ENCODE measurements around the gene STPG4.
"Not testable (repeated sequence)": the region's sequence is repeated elsewhere in the genome, so short reads cannot be mapped to it uniquely, and the experiment has no call there.

STPG4 gene

GRCh38 chr2:47099712-47100111, 55.4 kb downstream of the STPG4 start:
- not testable (repeated sequence) for H3K4me1 ChIP-seq (ENCODE audit: control insufficient read depth, insufficient read depth, low read length); H3K36me3 ChIP-seq (ENCODE audit: control insufficient read depth, insufficient read depth, low read length, severe bottlenecking); H3K4me3 ChIP-seq (ENCODE audit: low read length); H3K27me3 ChIP-seq (replicated peaks; ENCODE audit: control insufficient read depth, insufficient read depth, low read length); H3K9ac ChIP-seq (ENCODE audit: low read length); DNase-seq (ENCODE audit: low read depth); H3K9me3 ChIP-seq (ENCODE audit: control insufficient read depth, low read length)

- no peaks in the 10 kb centered on the region for H3K27me3 ChIP-seq (replicated peaks; ENCODE audit: control insufficient read depth, insufficient read depth, low read length)
- H3K4me3 ChIP-seq (ENCODE audit: low read length), result no peak overlapping the region
- H3K9ac ChIP-seq (ENCODE audit: low read length), result no peak overlapping the region
- no peak for DNase-seq (ENCODE audit: low read depth)
- H3K9me3 ChIP-seq (ENCODE audit: control insufficient read depth, low read length), result no peaks in the 10 kb centered on the region
- H3K4me1 ChIP-seq (ENCODE audit: control insufficient read depth, insufficient read depth, low read length), result peaks cover 8% of the 10 kb centered on the region
- H3K36me3 ChIP-seq (ENCODE audit: control insufficient read depth, insufficient read depth, low read length, severe bottlenecking), result no peaks in the 10 kb centered on the region
Measured at GRCh38 chr2:47098953-47099352, 56.2 kb downstream of the STPG4 start.

- no peaks in the 10 kb centered on the region for H3K9me3 ChIP-seq (ENCODE audit: control insufficient read depth, low read length)
- DNase-seq (ENCODE audit: low read depth), result no peak
- H3K4me3 ChIP-seq (ENCODE audit: low read length), result no peak overlapping the region
- H3K27me3 ChIP-seq (replicated peaks; ENCODE audit: control insufficient read depth, insufficient read depth, low read length), result no peaks in the 10 kb centered on the region
- H3K4me1 ChIP-seq (ENCODE audit: control insufficient read depth, insufficient read depth, low read length), result peaks cover 9% of the 10 kb centered on the region
- no peak overlapping the region for H3K9ac ChIP-seq (ENCODE audit: low read length)
- H3K36me3 ChIP-seq (ENCODE audit: control insufficient read depth, insufficient read depth, low read length, severe bottlenecking), result no peaks in the 10 kb centered on the region
Measured at GRCh38 chr2:47097563-47097962, 57.5 kb downstream of the STPG4 start.

- no peaks in the 10 kb centered on the region for H3K36me3 ChIP-seq (ENCODE audit: control insufficient read depth, insufficient read depth, low read length, severe bottlenecking)
- no peak overlapping the region for H3K9ac ChIP-seq (ENCODE audit: low read length)
- H3K27me3 ChIP-seq (replicated peaks; ENCODE audit: control insufficient read depth, insufficient read depth, low read length), result no peaks in the 10 kb centered on the region
- DNase-seq (ENCODE audit: low read depth), result no peak
- H3K9me3 ChIP-seq (ENCODE audit: control insufficient read depth, low read length), result no peaks in the 10 kb centered on the region
- H3K4me1 ChIP-seq (ENCODE audit: control insufficient read depth, insufficient read depth, low read length), result peaks cover 9% of the 10 kb centered on the region
- H3K4me3 ChIP-seq (ENCODE audit: low read length), result no peak overlapping the region
Measured at GRCh38 chr2:47096451-47096850, 58.7 kb downstream of the STPG4 start.

- H3K9me3 ChIP-seq (ENCODE audit: control insufficient read depth, low read length), result no peaks in the 10 kb centered on the region
- H3K4me3 ChIP-seq (ENCODE audit: low read length), result no peak overlapping the region
- no peaks in the 10 kb centered on the region for H3K36me3 ChIP-seq (ENCODE audit: control insufficient read depth, insufficient read depth, low read length, severe bottlenecking)
- no peak for DNase-seq (ENCODE audit: low read depth)
- H3K9ac ChIP-seq (ENCODE audit: low read length), result no peak overlapping the region
- H3K4me1 ChIP-seq (ENCODE audit: control insufficient read depth, insufficient read depth, low read length), result peaks cover 9% of the 10 kb centered on the region
- H3K27me3 ChIP-seq (replicated peaks; ENCODE audit: control insufficient read depth, insufficient read depth, low read length), result no peaks in the 10 kb centered on the region
Measured at GRCh38 chr2:47095349-47096020, 59.6 kb downstream of the STPG4 start.

- H3K4me3 ChIP-seq (ENCODE audit: low read length), result no peak overlapping the region
- H3K9me3 ChIP-seq (ENCODE audit: control insufficient read depth, low read length), result no peaks in the 10 kb centered on the region
- no peaks in the 10 kb centered on the region for H3K27me3 ChIP-seq (replicated peaks; ENCODE audit: control insufficient read depth, insufficient read depth, low read length)
- no peak for DNase-seq (ENCODE audit: low read depth)
- peaks cover 9% of the 10 kb centered on the region for H3K4me1 ChIP-seq (ENCODE audit: control insufficient read depth, insufficient read depth, low read length)
- H3K9ac ChIP-seq (ENCODE audit: low read length), result no peak overlapping the region
- H3K36me3 ChIP-seq (ENCODE audit: control insufficient read depth, insufficient read depth, low read length, severe bottlenecking), result no peaks in the 10 kb centered on the region
Measured at GRCh38 chr2:47094511-47095142, 60.5 kb downstream of the STPG4 start.

GRCh38 chr2:47093626-47094025, 61.5 kb downstream of the STPG4 start:
- H3K9me3 ChIP-seq (ENCODE audit: control insufficient read depth, low read length), result no peaks in the 10 kb centered on the region
- H3K9ac ChIP-seq (ENCODE audit: low read length), result no peak overlapping the region
- DNase-seq (ENCODE audit: low read depth), result no peak
- H3K36me3 ChIP-seq (ENCODE audit: control insufficient read depth, insufficient read depth, low read length, severe bottlenecking), result no peaks in the 10 kb centered on the region
- no peak overlapping the region for H3K4me3 ChIP-seq (ENCODE audit: low read length)
- H3K27me3 ChIP-seq (replicated peaks; ENCODE audit: control insufficient read depth, insufficient read depth, low read length), result no peaks in the 10 kb centered on the region
- peaks cover 13% of the 10 kb centered on the region for H3K4me1 ChIP-seq (ENCODE audit: control insufficient read depth, insufficient read depth, low read length)

GRCh38 chr2:47092465-47092864, 62.6 kb downstream of the STPG4 start:
- H3K36me3 ChIP-seq (ENCODE audit: control insufficient read depth, insufficient read depth, low read length, severe bottlenecking), result no peaks in the 10 kb centered on the region
- H3K27me3 ChIP-seq (replicated peaks; ENCODE audit: control insufficient read depth, insufficient read depth, low read length), result no peaks in the 10 kb centered on the region
- H3K4me3 ChIP-seq (ENCODE audit: low read length), result no peak overlapping the region
- no peak for DNase-seq (ENCODE audit: low read depth)
- H3K9me3 ChIP-seq (ENCODE audit: control insufficient read depth, low read length), result no peaks in the 10 kb centered on the region
- peaks cover 18% of the 10 kb centered on the region for H3K4me1 ChIP-seq (ENCODE audit: control insufficient read depth, insufficient read depth, low read length)
- H3K9ac ChIP-seq (ENCODE audit: low read length), result no peak overlapping the region

- no peak overlapping the region for H3K9ac ChIP-seq (ENCODE audit: low read length)
- DNase-seq (ENCODE audit: low read depth), result no peak
- H3K9me3 ChIP-seq (ENCODE audit: control insufficient read depth, low read length), result no peaks in the 10 kb centered on the region
- H3K4me1 ChIP-seq (ENCODE audit: control insufficient read depth, insufficient read depth, low read length), result peaks cover 30% of the 10 kb centered on the region
- H3K27me3 ChIP-seq (replicated peaks; ENCODE audit: control insufficient read depth, insufficient read depth, low read length), result no peaks in the 10 kb centered on the region
- no peak overlapping the region for H3K4me3 ChIP-seq (ENCODE audit: low read length)
- H3K36me3 ChIP-seq (ENCODE audit: control insufficient read depth, insufficient read depth, low read length, severe bottlenecking), result no peaks in the 10 kb centered on the region
Measured at GRCh38 chr2:47091118-47091517, 64.0 kb downstream of the STPG4 start.

GRCh38 chr2:47089083-47089464, 66.0 kb downstream of the STPG4 start:
- Histone ChIP-seq H3K36me3 (ENCODE audit: control insufficient read depth, insufficient read depth, low read length, severe bottlenecking) (no peaks in the 10 kb centered on the region), H3K9ac (ENCODE audit: low read length) (no peak overlapping the region), H3K9me3 (ENCODE audit: control insufficient read depth, low read length) (no peaks in the 10 kb centered on the region), H3K4me3 (ENCODE audit: low read length) (no peak overlapping the region), H3K27me3 (replicated peaks; ENCODE audit: control insufficient read depth, insufficient read depth, low read length) (no peaks in the 10 kb centered on the region), H3K4me1 (ENCODE audit: control insufficient read depth, insufficient read depth, low read length) (peaks cover 27% of the 10 kb centered on the region)
- no peak for DNase-seq (ENCODE audit: low read depth)

- H3K4me1 ChIP-seq (ENCODE audit: control insufficient read depth, insufficient read depth, low read length), result peaks cover 25% of the 10 kb centered on the region
- DNase-seq (ENCODE audit: low read depth), result no peak
- no peaks in the 10 kb centered on the region for H3K27me3 ChIP-seq (replicated peaks; ENCODE audit: control insufficient read depth, insufficient read depth, low read length)
- H3K9ac ChIP-seq (ENCODE audit: low read length), result no peak overlapping the region
- no peak overlapping the region for H3K4me3 ChIP-seq (ENCODE audit: low read length)
- H3K36me3 ChIP-seq (ENCODE audit: control insufficient read depth, insufficient read depth, low read length, severe bottlenecking), result no peaks in the 10 kb centered on the region
- no peaks in the 10 kb centered on the region for H3K9me3 ChIP-seq (ENCODE audit: control insufficient read depth, low read length)
Measured at GRCh38 chr2:47088371-47089082, 66.6 kb downstream of the STPG4 start.
